T-helper 17 cell (primary cell): ENCODE data around the gene RNF19B. TPM values are rescaled to one million over a fixed set of nuclear protein-coding genes. Genes with fewer than 3 reads are reported as not detected.
"Not testable (repeated sequence)": the region's sequence is repeated elsewhere in the genome, so short reads cannot be mapped to it uniquely, and the experiment has no call there.

Source experiments
- ATAC-seq: fragments of 150-1000 bp; cut with Tn5 transposase; 2 replicates; pipeline ENCODE4 v1.10.0; 2021; ENCODE audit warnings: mild to moderate bottlenecking, moderate library complexity
- DNase-seq, 3 donors: peaks; one replicate each; pipeline versions ENCODE4 v3.0.0 to v3.0.0-alpha.2; 2020 to 2021
- H3K9me3 ChIP-seq: one replicate; pipeline ENCODE4 v1.7.0; 2013; ENCODE audit warnings: low read length, mild to moderate bottlenecking; ENCODE audit not compliant: control insufficient read depth, poor library complexity, severe bottlenecking
- H3K27ac Mint-ChIP-seq: one replicate; pipeline ENCODE4 v1.8.0; 2022; ENCODE audit warnings: mild to moderate bottlenecking, moderate library complexity, mixed read lengths
- H3K27me3 Mint-ChIP-seq: one replicate; pipeline ENCODE4 v1.8.0; 2022; ENCODE audit warnings: mixed read lengths
- H3K36me3 Mint-ChIP-seq: one replicate; pipeline ENCODE4 v1.8.0; 2022; ENCODE audit warnings: low read depth, mixed read lengths
- H3K4me1 Mint-ChIP-seq: one replicate; pipeline ENCODE4 v1.8.0; 2022; ENCODE audit warnings: mild to moderate bottlenecking, mixed read lengths
- H3K4me3 Mint-ChIP-seq: one replicate; pipeline ENCODE4 v1.8.0; 2022; ENCODE audit warnings: mild to moderate bottlenecking, moderate library complexity, mixed read lengths
- total RNA-seq, 4 donors: library from RNA in 2 of 4; stranded (reverse) in 2 of 4; gene quantifications; one replicate each; pipeline ENCODE4 v1.2.3 and lab custom pipeline; 2022 to 2026

The RNF19B gene
- total RNA-seq, 2 donors from 2014 or later: 67.1 to 87.7 TPM

- peak overlapping the region; percentile 26 for H3K4me3 Mint-ChIP-seq
- H3K36me3 Mint-ChIP-seq: no peaks in the 10 kb centered on the region
- no peaks in the 10 kb centered on the region for H3K9me3 ChIP-seq
- ATAC-seq: no peak
- peaks cover 42% of the 10 kb centered on the region for H3K4me1 Mint-ChIP-seq
- peak overlapping the region; percentile 95 for H3K27ac Mint-ChIP-seq
- peak in 1 of 3 donors; percentile 23 for DNase-seq
- H3K27me3 Mint-ChIP-seq: no peaks in the 10 kb centered on the region
These were observed 24.8 kb upstream of the RNF19B start for GRCh38 chr1:32989160-32990050.

- peaks cover 47% of the 10 kb centered on the region for H3K4me1 Mint-ChIP-seq
- no peak for ATAC-seq
- peak overlapping the region; percentile 95 for H3K27ac Mint-ChIP-seq
- no peak for DNase-seq
- no peaks in the 10 kb centered on the region for H3K27me3 Mint-ChIP-seq
- H3K4me3 Mint-ChIP-seq: peak overlapping the region; percentile 26
- H3K36me3 Mint-ChIP-seq: no peaks in the 10 kb centered on the region
- no peaks in the 10 kb centered on the region for H3K9me3 ChIP-seq
These were observed 24.1 kb upstream of the RNF19B start for GRCh38 chr1:32988665-32989064.

GRCh38 chr1:32985226-32985625 is 20.6 kb upstream of the RNF19B start:
- no peaks in the 10 kb centered on the region for H3K27me3 Mint-ChIP-seq
- H3K4me3 Mint-ChIP-seq: no peak overlapping the region
- peak overlapping the region; percentile 99 for H3K27ac Mint-ChIP-seq
- peaks cover 49% of the 10 kb centered on the region for H3K4me1 Mint-ChIP-seq
- no peaks in the 10 kb centered on the region for H3K36me3 Mint-ChIP-seq
- no peak for ATAC-seq
- no peaks in the 10 kb centered on the region for H3K9me3 ChIP-seq
- DNase-seq: no peak

- Mint-ChIP-seq H3K4me3 (peak overlapping the region; percentile 60), H3K27me3 (no peaks in the 10 kb centered on the region), H3K36me3 (no peaks in the 10 kb centered on the region), H3K27ac (peak overlapping the region; percentile 99), H3K4me1 (peaks cover 50% of the 10 kb centered on the region)
- DNase-seq (peak; percentile 34 to 69 (median 64)), ATAC-seq (peak; percentile 87)
- no peaks in the 10 kb centered on the region for H3K9me3 ChIP-seq
These were observed 20.0 kb upstream of the RNF19B start for GRCh38 chr1:32984455-32985171.

GRCh38 chr1:32984090-32984454 is 19.5 kb upstream of the RNF19B start:
- peak; percentile 33 for ATAC-seq
- H3K27me3 Mint-ChIP-seq: no peaks in the 10 kb centered on the region
- peaks cover 44% of the 10 kb centered on the region for H3K4me1 Mint-ChIP-seq
- no peaks in the 10 kb centered on the region for H3K36me3 Mint-ChIP-seq
- no peak for DNase-seq
- peak overlapping the region; percentile 99 for H3K27ac Mint-ChIP-seq
- H3K4me3 Mint-ChIP-seq: peak overlapping the region; percentile 59
- H3K9me3 ChIP-seq: no peaks in the 10 kb centered on the region

GRCh38 chr1:32983020-32983419 is 18.4 kb upstream of the RNF19B start:
- ATAC-seq (no peak), DNase-seq (no peak)
- Mint-ChIP-seq H3K4me3 (peak overlapping the region; percentile 37), H3K36me3 (no peaks in the 10 kb centered on the region), H3K27ac (peak overlapping the region; percentile 99), H3K27me3 (no peaks in the 10 kb centered on the region), H3K4me1 (peaks cover 42% of the 10 kb centered on the region)
- H3K9me3 ChIP-seq: no peaks in the 10 kb centered on the region

- H3K4me1 Mint-ChIP-seq: peaks cover 45% of the 10 kb centered on the region
- no peaks in the 10 kb centered on the region for H3K9me3 ChIP-seq
- H3K27me3 Mint-ChIP-seq: no peaks in the 10 kb centered on the region
- ATAC-seq: peak; percentile 79
- DNase-seq: peak in 2 of 3 donors; percentile 53 to 59
- H3K4me3 Mint-ChIP-seq: peak overlapping the region; percentile 84
- H3K36me3 Mint-ChIP-seq: no peaks in the 10 kb centered on the region
- H3K27ac Mint-ChIP-seq: peak overlapping the region; percentile 99
These were observed 16.6 kb upstream of the RNF19B start for GRCh38 chr1:32981003-32981901.

- DNase-seq (no peak), ATAC-seq (no peak)
- Mint-ChIP-seq H3K36me3 (no peaks in the 10 kb centered on the region), H3K4me3 (peak overlapping the region; percentile 36), H3K27me3 (no peaks in the 10 kb centered on the region), H3K4me1 (peaks cover 37% of the 10 kb centered on the region), H3K27ac (peak overlapping the region; percentile 99)
- no peaks in the 10 kb centered on the region for H3K9me3 ChIP-seq
These were observed 15.5 kb upstream of the RNF19B start for GRCh38 chr1:32980080-32980479.

- peaks cover 26% of the 10 kb centered on the region for H3K4me1 Mint-ChIP-seq
- ATAC-seq: no peak
These were observed 14.2 kb upstream of the RNF19B start for GRCh38 chr1:32978854-32979253.

GRCh38 chr1:32977546-32978087 is 13.0 kb upstream of the RNF19B start:
- Mint-ChIP-seq H3K4me3 (no peak overlapping the region), H3K27me3 (peaks cover under 1% of the 10 kb centered on the region), H3K4me1 (peaks cover 20% of the 10 kb centered on the region), H3K36me3 (no peaks in the 10 kb centered on the region), H3K27ac (peak overlapping the region; percentile 85)
- ATAC-seq: no peak
- H3K9me3 ChIP-seq: no peaks in the 10 kb centered on the region
- no peak for DNase-seq

More at GRCh38 chr1:32978854-32979253, 14.2 kb upstream of the RNF19B start:
- H3K4me3 Mint-ChIP-seq: no peak overlapping the region
- no peak for DNase-seq
- H3K27me3 Mint-ChIP-seq: no peaks in the 10 kb centered on the region
- peak overlapping the region; percentile 99 for H3K27ac Mint-ChIP-seq
- no peaks in the 10 kb centered on the region for H3K36me3 Mint-ChIP-seq
- no peaks in the 10 kb centered on the region for H3K9me3 ChIP-seq

- H3K4me1 Mint-ChIP-seq: peaks cover 12% of the 10 kb centered on the region
- not testable (repeated sequence) for H3K9me3 ChIP-seq, DNase-seq, H3K27ac Mint-ChIP-seq, H3K36me3 Mint-ChIP-seq, H3K4me3 Mint-ChIP-seq, ATAC-seq
- peaks cover 14% of the 10 kb centered on the region for H3K27me3 Mint-ChIP-seq
These were observed 10.4 kb upstream of the RNF19B start for GRCh38 chr1:32975055-32975454.

GRCh38 chr1:32973458-32973857 is 8.8 kb upstream of the RNF19B start:
- H3K9me3 ChIP-seq, H3K4me3 Mint-ChIP-seq, H3K27ac Mint-ChIP-seq, H3K36me3 Mint-ChIP-seq, ATAC-seq, DNase-seq: not testable (repeated sequence)
- Mint-ChIP-seq H3K27me3 (peaks cover 14% of the 10 kb centered on the region), H3K4me1 (peaks cover 12% of the 10 kb centered on the region)
